GM12801 (cell line): ENCODE data around the gene IGF1.

Source experiments
- CTCF ChIP-seq: IDR thresholded peaks from one replicate; pipeline ENCODE4 v1.5.1; 2011; ENCODE audit warnings: control low read depth; ENCODE audit not compliant: insufficient read length; ENCODE audit errors: extremely low read depth

The IGF1 gene

GRCh38 chr12:102433304-102433703 is 47.1 kb downstream of the IGF1 start:
- TF ChIP-seq CTCF, result no peak

- no peak for TF ChIP-seq CTCF
Observed at GRCh38 chr12:102430661-102431060, 49.7 kb downstream of the IGF1 start.

- TF ChIP-seq CTCF, result no peak
Observed at GRCh38 chr12:102429211-102430154, 50.9 kb downstream of the IGF1 start.

- no peak for TF ChIP-seq CTCF
Observed at GRCh38 chr12:102427543-102427941, 52.8 kb downstream of the IGF1 start.

GRCh38 chr12:102426599-102427542 is 53.5 kb downstream of the IGF1 start:
- no peak for TF ChIP-seq CTCF

- TF ChIP-seq CTCF, result no peak
Observed at GRCh38 chr12:102425109-102426039, 55.0 kb downstream of the IGF1 start.
